GM18870 (cell line): ENCODE measurements around the gene SLC36A4.
"Not testable (repeated sequence)": the region's sequence is repeated elsewhere in the genome, so short reads cannot be mapped to it uniquely, and the experiment has no call there.

ENCODE experiments used
- ATAC-seq: cut with Tn5 transposase; IDR thresholded peaks from one replicate; pipeline ENCODE4 v1.9.1; 2021; ENCODE audit warnings: moderate library complexity; ENCODE audit not compliant: unreplicated experiment

The SLC36A4 gene

DNA sequence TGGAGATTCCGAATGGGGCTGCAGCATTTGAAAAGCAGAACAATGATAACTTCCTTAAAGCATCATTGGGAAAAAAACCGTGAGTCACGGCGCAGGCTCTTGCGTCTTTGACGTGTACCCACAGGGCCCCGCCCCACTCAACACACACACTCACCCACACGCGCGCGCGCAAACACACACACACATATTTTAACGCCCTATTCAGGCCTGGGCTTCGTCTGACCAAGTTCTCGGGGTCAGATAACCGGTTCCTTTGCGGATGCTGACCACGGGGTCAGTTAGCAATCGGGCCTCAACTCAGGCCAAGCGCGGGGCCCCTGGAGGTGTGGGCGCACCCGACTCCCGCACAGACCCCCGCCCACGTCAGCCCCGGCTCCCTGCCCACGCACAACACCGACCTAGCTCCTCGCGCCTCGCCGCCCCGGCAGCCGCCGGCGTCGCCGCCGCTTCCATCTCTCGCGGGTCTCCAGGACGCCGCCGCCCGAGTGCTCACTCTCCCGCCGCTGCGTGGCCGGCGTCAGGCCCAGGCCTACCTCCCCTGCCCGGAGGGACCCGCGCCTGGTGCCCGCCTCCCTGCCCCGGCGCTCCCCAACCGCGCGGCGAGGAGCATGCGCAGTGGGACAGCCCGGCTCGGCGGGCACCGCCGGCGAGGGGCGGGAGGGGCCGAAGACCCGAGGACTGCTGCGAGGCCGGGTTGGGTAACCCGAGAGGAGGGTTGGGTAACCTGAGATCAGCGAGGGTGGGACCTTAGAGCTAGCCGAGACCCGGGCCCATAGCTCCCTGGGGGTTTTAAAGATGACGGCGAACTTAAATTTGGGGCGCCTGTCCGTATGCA, at the start of gene SLC36A4:
Gene SLC36A4 (minus strand): TSS at position 612 of the 835 bp plus-strand sequence. CDS start 159 bp downstream, at position 453.
- ATAC-seq: peak; percentile 83

- ATAC-seq: not testable (repeated sequence)
Observed at GRCh38 chr11:93246790-93247189, 49.0 kb upstream of the SLC36A4 start.

DNA sequence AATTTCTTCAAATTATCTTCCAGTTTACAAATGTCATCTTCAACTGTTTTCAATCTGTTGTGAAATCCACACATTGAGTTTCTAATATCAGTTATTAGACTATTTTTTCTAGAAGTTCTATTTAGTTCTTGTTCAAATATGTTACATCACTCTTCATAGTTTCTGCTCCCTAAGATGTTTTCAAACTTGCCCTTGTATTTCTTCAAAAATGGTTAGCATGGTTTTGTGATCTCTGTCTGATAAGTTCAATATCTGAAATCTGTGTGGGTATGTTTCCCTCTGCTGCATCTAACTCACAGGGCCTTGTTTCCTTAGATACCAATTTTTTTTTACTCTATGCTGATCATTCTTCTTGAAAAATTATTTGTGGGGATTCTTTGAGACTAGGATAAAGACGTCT, 46.2 kb upstream of the SLC36A4 start:
- no peak for ATAC-seq

DNA sequence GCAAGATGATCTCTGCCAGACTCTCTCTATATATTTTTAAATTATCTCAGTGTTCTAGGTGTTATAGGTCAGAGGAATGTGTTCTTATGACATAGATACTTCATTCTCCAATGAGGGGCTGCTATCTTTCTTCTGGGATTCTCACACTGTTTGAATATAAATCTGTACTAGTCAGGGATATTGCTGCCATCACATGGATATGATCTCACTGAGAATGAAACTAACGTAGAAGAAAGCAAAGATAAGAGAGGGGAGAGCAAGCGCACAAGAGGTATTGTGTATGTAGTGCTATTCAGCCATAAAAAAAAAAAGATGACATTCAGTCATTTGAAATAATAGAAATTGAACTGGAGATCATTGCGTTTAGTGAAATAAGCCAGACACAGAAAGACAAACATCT, 42.2 kb upstream of the SLC36A4 start:
- ATAC-seq: no peak

- ATAC-seq: no peak
Observed at GRCh38 chr11:93238956-93239355, 41.2 kb upstream of the SLC36A4 start.

- ATAC-seq: peak; percentile 68
Observed at GRCh38 chr11:93236741-93237675, 39.2 kb upstream of the SLC36A4 start.

GRCh38 chr11:93234602-93235207, 36.9 kb upstream of the SLC36A4 start:
- ATAC-seq: peak; percentile 93

GRCh38 chr11:93229876-93230275, 32.1 kb upstream of the SLC36A4 start:
- ATAC-seq: no peak

DNA sequence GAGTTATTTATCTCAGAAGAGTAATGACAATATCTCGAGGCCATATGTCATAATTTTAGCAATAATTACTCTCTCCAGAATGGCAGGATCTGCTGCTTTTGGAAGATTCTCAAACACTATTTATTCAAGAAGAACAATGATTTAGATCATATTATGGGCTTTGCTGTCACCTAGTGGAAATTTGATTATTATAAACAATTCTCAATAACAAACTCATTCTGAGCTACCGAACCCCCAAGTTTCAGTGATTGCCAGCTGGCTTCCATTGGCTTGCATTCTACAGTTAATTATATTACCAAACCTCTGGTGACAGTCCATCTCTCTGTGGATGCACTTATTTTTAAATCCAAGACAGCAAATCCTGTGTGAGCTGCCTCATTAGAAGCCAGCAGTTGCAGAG, 27.9 kb upstream of the SLC36A4 start:
- no peak for ATAC-seq

DNA sequence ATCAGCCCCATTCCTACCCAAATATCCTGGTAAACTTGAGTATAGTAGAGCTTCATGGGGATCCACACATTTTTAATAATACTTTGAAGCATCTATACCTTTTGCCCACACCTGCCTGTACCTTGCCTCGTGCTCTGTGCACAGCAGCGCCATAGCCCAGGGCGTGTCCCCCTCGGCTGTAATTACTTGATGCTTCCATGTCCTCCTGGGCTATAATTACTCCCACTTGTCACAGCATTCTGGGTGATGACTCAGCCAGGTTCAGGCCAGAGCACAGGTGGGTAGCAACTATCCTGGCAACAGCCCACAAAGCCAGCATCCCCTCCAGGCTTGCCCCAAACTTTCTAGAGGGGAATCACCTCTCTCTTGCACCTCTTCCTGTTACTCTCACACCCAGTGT, 23.7 kb upstream of the SLC36A4 start:
- ATAC-seq: no peak

- no peak for ATAC-seq
Observed at GRCh38 chr11:93220078-93220477, 22.3 kb upstream of the SLC36A4 start.

- ATAC-seq: no peak
Observed at GRCh38 chr11:93219440-93219839, 21.6 kb upstream of the SLC36A4 start.

DNA sequence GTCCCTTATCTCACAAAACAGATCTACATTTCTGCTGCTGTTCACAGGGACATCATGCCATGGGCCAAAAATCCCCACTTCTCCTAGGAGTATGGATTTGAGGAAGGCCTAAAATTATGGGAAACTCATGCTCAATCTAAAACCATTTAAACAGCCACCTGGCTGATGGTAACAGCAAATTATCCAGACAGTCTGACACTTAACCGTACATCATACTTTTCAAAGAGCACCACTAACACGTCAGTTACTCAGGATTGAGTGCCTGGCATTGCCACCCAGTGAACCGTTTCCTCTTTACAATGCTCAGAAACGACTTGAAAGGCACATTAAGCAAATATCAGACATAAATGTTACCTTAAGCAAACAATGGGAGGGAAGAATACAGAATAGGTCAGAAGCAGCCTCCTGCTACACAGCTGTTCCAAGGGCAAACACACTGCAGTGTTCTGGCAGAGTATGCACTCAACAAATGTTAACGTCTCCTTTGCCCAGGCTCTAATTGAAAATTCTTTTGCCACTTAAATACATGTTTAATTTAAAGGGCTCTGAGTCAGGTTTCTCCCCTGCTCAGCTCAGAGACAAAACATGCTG, 18.8 kb upstream of the SLC36A4 start:
- ATAC-seq: no peak

DNA sequence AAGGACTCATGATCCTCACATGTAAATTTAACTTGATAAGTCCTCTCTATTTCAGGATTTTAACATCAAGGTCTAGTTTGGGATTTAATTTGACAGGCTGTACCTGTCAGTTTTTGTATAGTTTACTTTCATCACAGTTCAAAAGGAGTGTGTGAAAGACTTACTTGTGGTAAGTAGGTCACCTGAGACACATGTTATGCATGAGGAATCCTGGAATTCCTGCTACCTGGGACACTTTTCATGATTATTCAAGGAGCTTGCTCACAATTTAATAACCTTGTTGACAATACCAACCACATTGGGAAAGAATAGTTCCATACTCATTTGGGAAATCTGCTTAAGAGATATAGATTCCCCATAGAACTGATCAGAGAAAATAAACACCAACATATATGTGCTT, 15.8 kb upstream of the SLC36A4 start:
- no peak for ATAC-seq

- no peak for ATAC-seq
Observed at GRCh38 chr11:93212094-93212493, 14.3 kb upstream of the SLC36A4 start.

DNA sequence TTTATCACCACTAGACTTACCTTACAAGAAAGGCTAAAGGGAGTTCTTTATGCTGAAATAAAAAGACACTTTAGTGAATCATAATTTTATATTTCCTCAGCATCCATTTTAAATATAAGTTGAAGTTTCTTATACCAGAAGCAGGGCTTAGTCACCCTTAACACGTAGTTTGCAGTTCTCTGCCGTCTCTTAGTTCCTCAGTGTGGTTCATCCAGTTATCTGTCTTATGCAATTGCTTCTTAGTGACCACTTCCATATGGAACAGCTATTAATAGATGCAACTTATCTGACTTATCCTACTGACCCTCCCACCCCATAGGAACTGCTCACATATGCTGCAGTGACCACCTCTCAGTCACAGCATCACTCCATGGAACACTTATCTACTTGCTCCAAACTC, 11.7 kb upstream of the SLC36A4 start:
- no peak for ATAC-seq

DNA sequence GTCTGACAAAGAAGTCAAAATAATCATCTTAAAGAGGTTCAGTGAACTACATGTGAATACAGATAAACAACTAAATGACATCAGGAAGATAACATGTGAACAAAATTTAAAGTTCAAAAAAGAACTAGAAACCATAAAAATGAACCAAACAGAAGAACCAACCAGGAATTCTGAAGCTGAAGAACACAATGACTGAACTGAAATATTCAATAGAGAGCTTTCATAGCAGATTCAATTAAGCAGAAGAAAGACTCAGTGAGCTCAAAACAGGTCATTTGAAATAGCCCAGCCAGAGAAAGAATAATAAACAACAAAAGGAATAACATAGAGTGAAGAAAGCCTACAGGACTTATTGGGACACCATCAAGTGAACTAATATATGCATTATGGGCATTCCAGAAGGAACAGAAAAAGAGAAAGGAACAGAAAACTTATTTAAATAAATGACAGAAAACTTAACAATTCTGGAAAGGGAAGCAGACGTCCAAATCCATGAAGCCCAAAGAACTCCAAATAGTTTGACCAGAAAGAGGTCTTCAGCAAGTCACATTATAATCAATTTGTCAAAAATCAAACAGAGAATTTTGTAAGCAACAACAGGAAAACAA, 11.0 kb upstream of the SLC36A4 start:
- no peak for ATAC-seq

- ATAC-seq: no peak
Observed at GRCh38 chr11:93199616-93200015, 1.8 kb upstream of the SLC36A4 start.

DNA sequence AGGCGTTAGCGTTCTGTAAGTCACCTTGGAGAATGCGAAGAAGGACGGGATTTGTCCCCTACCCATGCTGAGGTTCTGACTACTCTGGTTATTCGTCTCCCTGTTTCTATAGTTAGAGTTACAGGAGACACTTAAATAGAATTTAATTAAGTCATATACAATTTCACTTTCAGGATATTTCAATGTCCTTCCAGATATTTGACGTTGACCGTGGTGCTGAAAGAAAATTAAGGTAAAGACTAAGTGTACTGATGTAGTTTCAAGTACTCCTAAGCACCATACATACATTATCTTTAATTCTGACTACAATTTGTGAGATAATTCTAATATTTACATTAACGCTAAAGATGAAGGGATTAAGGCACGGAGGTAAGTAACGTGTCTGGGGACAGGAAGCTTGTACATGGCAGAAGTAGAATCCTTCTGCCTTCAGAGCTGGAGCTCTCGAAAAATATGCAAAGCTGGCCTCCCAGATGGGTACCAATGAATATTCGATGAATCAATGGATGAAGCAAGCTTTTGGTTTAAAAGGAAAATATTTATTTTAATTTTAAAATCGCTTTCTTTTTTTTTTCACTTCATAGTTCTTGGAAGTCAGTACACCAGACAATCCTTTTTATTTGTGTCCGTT, 539 bp upstream of the SLC36A4 start:
- ATAC-seq: no peak

- ATAC-seq: peak; percentile 30
Observed at GRCh38 chr11:93196816-93197379, 893 bp downstream of the SLC36A4 start.
